Measurements from ENCODE around the gene AP2S1.

GRCh38 chr19:46806656-46807055 is 44.0 kb downstream of the AP2S1 start:
- no peak for TF ChIP-seq CTCF (IDR thresholded peaks at IDR 0.05; ENCODE audit: insufficient read depth, low read length)
- no peak for TF ChIP-seq GABPA (IDR thresholded peaks at IDR 0.05; ENCODE audit: low read depth)
- no peak for TF ChIP-seq REST (IDR thresholded peaks at IDR 0.05; ENCODE audit: insufficient replicate concordance, low read depth)
- no peak for TF ChIP-seq SPI1 (IDR thresholded peaks at IDR 0.05; ENCODE audit: borderline replicate concordance, low read depth)
- no peak for TF ChIP-seq POLR2AphosphoS5 (IDR thresholded peaks at IDR 0.05; ENCODE audit: low read depth)

All from HL-60 (cell line).